Lower lobe of right lung (tissue), 2 donors: ENCODE results near the gene PAK1. TPM values are rescaled to one million over a fixed set of nuclear protein-coding genes. Genes with fewer than 3 reads are reported as not detected.

Source experiments
- ATAC-seq, 2 donors: fragments of 200-7000 bp; cut with Tn5 transposase; one replicate each; pipeline ENCODE4 v1.9.1; 2020 to 2022; ENCODE audit warnings: mild to moderate bottlenecking in 2 of 2, moderate library complexity in 2 of 2
- DNase-seq: peaks from one replicate; pipeline ENCODE4 v3.0.0-alpha.2; 2020
- H3K27ac ChIP-seq: fragments of 200-600 bp; one replicate; pipeline ENCODE4 v1.8.0; 2022
- H3K27me3 ChIP-seq: fragments of 200-600 bp; one replicate; pipeline ENCODE4 v1.8.0; 2022; ENCODE audit warnings: low read depth
- H3K36me3 ChIP-seq: fragments of 200-600 bp; one replicate; pipeline ENCODE4 v1.8.0; 2022; ENCODE audit warnings: mild to moderate bottlenecking
- H3K4me1 ChIP-seq: fragments of 200-600 bp; one replicate; pipeline ENCODE4 v1.8.0; 2022
- H3K4me3 ChIP-seq: fragments of 200-600 bp; one replicate; pipeline ENCODE4 v1.8.0; 2022; ENCODE audit warnings: mild to moderate bottlenecking
- H3K9me3 ChIP-seq: fragments of 200-600 bp; one replicate; pipeline ENCODE4 v1.8.0; 2022
- intact Hi-C: fragments of 100-400 bp; cut with DNase I; formaldehyde crosslinking; loops from one replicate; pipeline ENCODE4 v1.11.0; 2022
- total RNA-seq: library from RNA; stranded (reverse); fragmentation: NEBNext Ultra II Directional; extraction: Animal tissue kit (Norgen Biotek cat#: 25700); gene quantifications from one replicate; pipeline ENCODE4 v1.2.1, GENCODE V29; 2021
- TF ChIP-seq, protein P1 (sequence below): fragments of 200-600 bp; IDR thresholded peaks from one replicate; pipeline ENCODE4 v1.8.0; 2022; ENCODE audit warnings: antibody characterized with exemption, mild to moderate bottlenecking
- donor health status: DM: no; HTN: yes; CAD: no; lungs with severe emphysema.

The PAK1 gene
- total RNA-seq, 1 donor from 2014 or later = 40.6 TPM

DNA sequence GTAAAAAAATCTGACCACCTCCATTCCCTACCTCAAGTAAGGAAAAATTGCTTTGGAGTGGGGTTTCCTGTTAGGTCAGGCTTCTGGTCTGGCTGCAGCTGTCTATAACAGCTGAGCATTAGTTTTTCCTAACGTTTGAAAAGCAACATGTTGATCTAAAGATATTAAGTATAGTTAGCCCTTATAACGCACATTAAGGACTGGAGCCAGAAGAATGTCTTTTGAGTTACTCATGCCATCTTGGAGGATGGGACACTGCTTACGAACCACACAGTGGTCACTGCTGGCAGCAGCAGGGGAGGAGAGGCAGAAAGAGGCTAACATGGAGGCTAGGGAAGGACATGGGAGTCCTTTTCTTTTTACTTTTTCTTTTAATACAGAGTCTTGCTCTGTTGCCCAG lies 128.3 kb downstream of the PAK1 start:
- ATAC-seq (no peak), DNase-seq (no peak)
- Histone ChIP-seq H3K4me1 (no peaks in the 10 kb centered on the region), H3K4me3 (no peak overlapping the region), H3K9me3 (no peaks in the 10 kb centered on the region), H3K36me3 (peaks cover 10% of the 10 kb centered on the region), H3K27me3 (no peaks in the 10 kb centered on the region), H3K27ac (no peak overlapping the region)
- TF ChIP-seq, protein P1, sequence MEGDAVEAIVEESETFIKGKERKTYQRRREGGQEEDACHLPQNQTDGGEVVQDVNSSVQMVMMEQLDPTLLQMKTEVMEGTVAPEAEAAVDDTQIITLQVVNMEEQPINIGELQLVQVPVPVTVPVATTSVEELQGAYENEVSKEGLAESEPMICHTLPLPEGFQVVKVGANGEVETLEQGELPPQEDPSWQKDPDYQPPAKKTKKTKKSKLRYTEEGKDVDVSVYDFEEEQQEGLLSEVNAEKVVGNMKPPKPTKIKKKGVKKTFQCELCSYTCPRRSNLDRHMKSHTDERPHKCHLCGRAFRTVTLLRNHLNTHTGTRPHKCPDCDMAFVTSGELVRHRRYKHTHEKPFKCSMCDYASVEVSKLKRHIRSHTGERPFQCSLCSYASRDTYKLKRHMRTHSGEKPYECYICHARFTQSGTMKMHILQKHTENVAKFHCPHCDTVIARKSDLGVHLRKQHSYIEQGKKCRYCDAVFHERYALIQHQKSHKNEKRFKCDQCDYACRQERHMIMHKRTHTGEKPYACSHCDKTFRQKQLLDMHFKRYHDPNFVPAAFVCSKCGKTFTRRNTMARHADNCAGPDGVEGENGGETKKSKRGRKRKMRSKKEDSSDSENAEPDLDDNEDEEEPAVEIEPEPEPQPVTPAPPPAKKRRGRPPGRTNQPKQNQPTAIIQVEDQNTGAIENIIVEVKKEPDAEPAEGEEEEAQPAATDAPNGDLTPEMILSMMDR = no peak
- intact Hi-C loops = no loop called here

DNA sequence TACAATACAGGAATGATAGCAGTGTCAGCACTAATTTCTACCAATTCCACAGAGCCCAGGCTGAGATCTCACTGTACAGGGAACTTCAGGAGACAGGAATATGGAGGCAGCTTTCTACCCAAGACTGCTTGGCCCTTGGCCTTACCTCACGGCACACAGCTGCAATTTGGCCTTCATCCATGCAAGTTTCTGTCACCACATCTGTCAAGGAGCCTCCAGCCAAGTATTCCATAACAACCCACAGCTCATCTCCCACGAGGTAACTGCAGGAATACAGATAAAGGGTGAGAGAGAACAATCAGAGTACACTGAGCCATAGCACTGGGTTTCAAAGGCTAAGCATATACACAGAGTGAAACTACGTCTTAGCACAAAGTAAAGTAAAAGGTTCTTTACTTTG lies 133.4 kb downstream of the PAK1 start:
- Histone ChIP-seq H3K4me1 (no peaks in the 10 kb centered on the region), H3K36me3 (peaks cover 18% of the 10 kb centered on the region), H3K27ac (no peak overlapping the region), H3K4me3 (no peak overlapping the region), H3K27me3 (no peaks in the 10 kb centered on the region), H3K9me3 (no peaks in the 10 kb centered on the region)
- intact Hi-C loops = no loop called here
- no peak for DNase-seq
- ATAC-seq = no peak
- TF ChIP-seq, protein P1 = no peak

DNA sequence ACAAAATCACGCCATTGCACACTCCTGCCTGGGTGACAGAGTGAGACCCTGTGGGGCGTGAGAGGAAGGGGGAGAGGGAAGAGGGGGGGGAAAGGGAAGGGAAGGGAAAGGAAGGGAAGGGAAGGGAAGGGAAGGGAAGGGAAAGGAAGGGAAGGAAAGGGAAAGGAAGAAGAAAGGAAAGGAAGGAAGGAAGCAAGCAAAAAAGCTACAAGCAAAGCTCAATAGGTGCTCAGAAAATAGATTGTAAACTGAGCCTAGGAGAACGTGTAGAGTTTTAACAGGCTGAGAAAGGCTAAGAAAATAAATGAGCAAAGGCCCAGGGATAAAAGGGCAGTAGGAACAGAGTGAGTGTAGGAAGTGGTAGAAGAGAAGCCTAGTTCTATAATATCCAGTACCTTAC lies 141.6 kb downstream of the PAK1 start:
- intact Hi-C loops = no loop called here
- ATAC-seq (no peak), DNase-seq (no peak)
- Histone ChIP-seq H3K27ac (no peak overlapping the region), H3K4me3 (no peak overlapping the region), H3K36me3 (peaks cover 6% of the 10 kb centered on the region), H3K9me3 (no peaks in the 10 kb centered on the region), H3K4me1 (no peaks in the 10 kb centered on the region), H3K27me3 (no peaks in the 10 kb centered on the region)
- TF ChIP-seq, protein P1 = no peak

DNA sequence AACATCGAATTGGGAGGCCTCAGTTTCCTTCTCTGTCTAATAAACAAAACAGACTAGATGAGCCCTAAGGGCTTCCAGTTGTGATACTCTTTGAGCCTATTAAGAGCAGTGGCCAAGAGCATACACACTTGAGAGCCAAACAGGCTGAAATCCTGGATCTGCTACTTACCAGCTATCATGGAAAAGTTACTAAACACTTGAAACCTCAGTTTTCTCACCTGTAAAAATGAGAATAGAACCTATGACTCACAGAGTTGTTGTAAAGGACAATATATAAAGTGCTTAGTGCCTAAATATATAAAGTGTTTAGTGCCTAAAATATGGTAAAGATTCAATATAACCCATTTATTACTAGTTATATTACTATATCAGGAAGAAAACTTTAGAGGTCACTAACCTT lies 148.7 kb downstream of the PAK1 start:
- H3K4me1 ChIP-seq = no peaks in the 10 kb centered on the region
- ATAC-seq (no peak), DNase-seq (no peak)
- peaks cover 20% of the 10 kb centered on the region for H3K36me3 ChIP-seq
- TF ChIP-seq, protein P1 = no peak
- H3K4me3 ChIP-seq = no peak overlapping the region
- no peak overlapping the region for H3K27ac ChIP-seq
- H3K27me3 ChIP-seq = no peaks in the 10 kb centered on the region
- no peaks in the 10 kb centered on the region for H3K9me3 ChIP-seq
- intact Hi-C loops = no loop called here

DNA sequence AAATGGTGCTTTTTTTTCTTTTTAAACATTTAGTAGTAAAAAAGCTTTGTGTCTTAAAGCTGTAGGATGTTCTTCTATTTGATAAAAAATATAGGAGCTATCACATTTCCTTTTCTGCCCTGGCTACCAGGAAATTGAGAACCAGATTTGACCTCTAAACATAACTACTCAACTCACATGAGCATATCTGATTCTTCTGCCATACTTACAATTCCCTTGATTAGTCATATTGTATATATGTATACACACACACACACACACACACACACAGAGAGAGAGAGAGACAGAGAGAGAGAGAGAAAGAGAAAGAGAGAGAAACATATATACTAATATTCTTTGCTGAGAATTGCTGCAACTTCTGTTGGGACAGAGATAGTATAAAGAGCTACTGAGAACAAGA lies 149.4 kb downstream of the PAK1 start:
- DNase-seq = no peak
- no peaks in the 10 kb centered on the region for H3K4me1 ChIP-seq
- H3K4me3 ChIP-seq = no peak overlapping the region
- no peak overlapping the region for H3K27ac ChIP-seq
- H3K9me3 ChIP-seq = no peaks in the 10 kb centered on the region
- H3K27me3 ChIP-seq = no peaks in the 10 kb centered on the region
- TF ChIP-seq, protein P1 = no peak
- intact Hi-C loops = no loop called here
- ATAC-seq = no peak
- H3K36me3 ChIP-seq = peaks cover 20% of the 10 kb centered on the region
